ENCODE measurements around the gene KRT34.

KRT34 gene

GRCh38 chr17:41420134-41420533 is 38.0 kb upstream of the KRT34 start:
- H3K4me3 ChIP-seq (ENCODE audit: low read depth, low read length) = no peak overlapping the region
- no peak for DNase-seq (ENCODE audit: low read depth)

DNA sequence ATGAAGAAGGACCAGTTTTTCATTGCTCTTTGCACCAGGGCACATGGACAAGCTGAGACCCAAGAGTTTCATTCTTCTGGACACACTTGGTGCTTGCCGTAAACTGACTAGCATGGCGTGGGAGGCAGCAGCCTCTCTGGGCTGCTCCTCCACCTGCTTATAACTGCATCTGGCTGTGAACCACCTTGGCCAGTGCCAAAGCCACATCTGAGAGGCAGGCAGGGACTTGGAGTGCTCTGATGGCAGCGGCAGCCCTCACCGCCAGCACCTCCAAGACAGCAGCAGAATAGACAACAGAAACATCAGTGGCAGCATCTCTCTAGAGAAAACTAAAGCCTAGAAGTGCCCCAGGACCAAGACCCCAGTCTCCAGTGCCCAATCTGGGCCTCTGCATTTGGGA is 37.6 kb upstream of the KRT34 start:
- no peak overlapping the region for H3K4me3 ChIP-seq (ENCODE audit: low read depth, low read length)
- TF ChIP-seq CTCF (IDR thresholded peaks at IDR 0.05; ENCODE audit: low read depth, low read length, missing control alignments) = no peak
- no peak for DNase-seq (ENCODE audit: low read depth)

More at GRCh38 chr17:41420134-41420533, 38.0 kb upstream of the KRT34 start:
- TF ChIP-seq CTCF (IDR thresholded peaks at IDR 0.05; ENCODE audit: low read depth, low read length, missing control alignments) = no peak

DNA sequence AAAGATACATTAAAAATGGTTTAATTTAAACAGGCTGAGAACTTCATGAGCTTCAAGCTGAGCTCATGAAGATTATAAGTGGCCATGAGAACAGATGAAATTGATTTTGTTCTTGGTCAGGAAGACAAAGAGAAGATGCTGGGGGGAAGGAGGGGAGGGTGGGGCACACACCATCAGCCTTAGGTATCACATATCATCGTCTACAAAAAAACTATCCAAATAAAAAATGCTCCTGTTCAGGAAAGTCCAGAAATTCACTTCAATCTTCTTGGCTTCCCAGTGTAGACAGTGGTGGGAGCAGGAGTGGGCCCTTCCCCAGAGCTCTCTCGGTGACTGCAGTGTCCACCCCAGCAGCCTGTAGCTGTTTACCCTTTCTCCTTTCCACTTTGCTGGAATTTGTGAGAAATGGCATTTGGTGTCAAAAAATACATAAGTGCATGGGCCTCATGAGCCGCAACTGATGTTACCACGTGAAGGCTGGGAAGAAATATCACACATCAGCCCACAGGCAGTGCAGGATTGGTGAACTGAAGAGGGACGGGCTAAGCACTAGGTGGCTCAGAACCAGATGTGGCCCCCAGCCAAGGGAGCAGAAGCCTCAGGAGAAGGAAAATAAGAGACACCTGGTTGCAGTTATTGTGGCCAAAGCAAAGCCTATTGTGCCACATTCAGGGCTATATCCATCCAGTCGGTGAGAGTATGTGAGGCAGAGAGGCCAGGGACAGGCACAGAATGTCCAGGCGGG is 36.2 kb upstream of the KRT34 start:
- DNase-seq (ENCODE audit: low read depth) = no peak
- TF ChIP-seq CTCF (IDR thresholded peaks at IDR 0.05; ENCODE audit: low read depth, low read length, missing control alignments) = no peak
- H3K4me3 ChIP-seq (ENCODE audit: low read depth, low read length) = no peak overlapping the region

GRCh38 chr17:41417576-41418015 is 35.5 kb upstream of the KRT34 start:
- peak; percentile 81 for TF ChIP-seq CTCF (IDR thresholded peaks at IDR 0.05; ENCODE audit: low read depth, low read length, missing control alignments)
- no peak for DNase-seq (ENCODE audit: low read depth)
- no peak overlapping the region for H3K4me3 ChIP-seq (ENCODE audit: low read depth, low read length)

DNA sequence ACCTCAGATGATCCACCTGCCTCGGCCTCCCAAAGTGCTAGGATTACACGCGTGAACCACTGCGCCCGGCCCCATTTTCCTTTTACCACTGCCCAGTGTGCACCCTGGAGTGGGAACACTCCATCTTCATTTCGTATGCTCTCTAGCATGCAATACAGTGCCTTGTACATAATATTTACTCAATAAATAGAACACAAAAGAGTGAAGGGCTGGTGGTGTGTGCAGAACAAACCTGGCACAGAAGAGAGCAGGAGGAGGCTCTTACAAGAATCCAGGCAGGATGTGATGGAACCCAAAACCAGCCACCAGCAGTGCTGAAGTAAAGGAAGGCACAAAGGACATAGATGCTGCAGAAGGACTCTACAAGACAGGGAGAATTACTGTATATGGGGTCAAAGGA is 35.0 kb upstream of the KRT34 start:
- no peak for TF ChIP-seq CTCF (IDR thresholded peaks at IDR 0.05; ENCODE audit: low read depth, low read length, missing control alignments)
- DNase-seq (ENCODE audit: low read depth) = no peak
- no peak overlapping the region for H3K4me3 ChIP-seq (ENCODE audit: low read depth, low read length)

GRCh38 chr17:41416479-41416878 is 34.4 kb upstream of the KRT34 start:
- TF ChIP-seq CTCF (IDR thresholded peaks at IDR 0.05; ENCODE audit: low read depth, low read length, missing control alignments) = no peak
- no peak for DNase-seq (ENCODE audit: low read depth)
- no peak overlapping the region for H3K4me3 ChIP-seq (ENCODE audit: low read depth, low read length)

DNA sequence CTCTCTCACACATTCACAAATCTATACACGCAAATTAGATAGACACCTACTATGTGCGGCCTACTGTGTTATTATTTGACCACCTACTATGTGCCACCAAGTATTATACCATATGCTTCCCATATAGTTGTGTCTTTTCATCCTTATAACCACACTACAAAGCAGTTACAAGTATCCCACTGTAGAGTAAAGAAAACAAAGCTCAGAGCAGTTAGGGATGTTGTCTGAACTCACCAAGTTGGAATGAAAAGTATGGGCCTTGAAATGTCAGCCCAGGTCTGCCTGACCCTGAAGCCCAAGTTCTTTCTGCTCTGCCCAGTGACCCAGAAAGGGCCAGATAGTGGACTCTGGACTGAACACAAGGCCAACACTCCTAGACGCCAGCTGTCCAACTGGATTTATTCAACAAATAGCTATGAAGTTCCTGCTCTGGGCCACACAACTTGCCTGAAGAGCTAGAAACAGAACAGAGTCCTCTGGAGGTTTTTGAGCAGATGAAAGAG is 33.8 kb upstream of the KRT34 start:
- TF ChIP-seq CTCF (IDR thresholded peaks at IDR 0.05; ENCODE audit: low read depth, low read length, missing control alignments) = no peak
- no peak for DNase-seq (ENCODE audit: low read depth)
- H3K4me3 ChIP-seq (ENCODE audit: low read depth, low read length) = no peak overlapping the region

Measured in GM12864 (cell line).